Gastrocnemius medialis (tissue), 4 donors: Measurements from ENCODE around the gene PPARG.

Experiments
- CTCF ChIP-seq, 5 experiments: fragments of 450-650 bp in 3 of 5; fragments of 200-600 bp in 2 of 5; sonication (generic) in 2 of 5; IDR thresholded peaks in 4 of 5; conservative IDR thresholded peaks in 1 of 5; 1 replicate in 4 of 5; 2 replicates in 1 of 5; pipeline ENCODE4 v1.5.1; 2016 to 2019; ENCODE audit warnings: antibody characterized with exemption in 5 of 5, mild to moderate bottlenecking in 3 of 5, moderate library complexity in 3 of 5
- POLR2A ChIP-seq, 2 donors: fragments of 450-650 bp; IDR thresholded peaks; one replicate each; pipeline ENCODE4 v1.6.1; 2017; ENCODE audit warnings: antibody characterized with exemption in 2 of 2, mild to moderate bottlenecking in 2 of 2, moderate library complexity in 2 of 2

GRCh38 chr3:12286504-12286903 lies 2.4 kb upstream of the PPARG start:
- no peak for TF ChIP-seq CTCF (IDR thresholded peaks at IDR 0.05 in 4 of 5, conservative IDR thresholded peaks at IDR 0.05 in 1 of 5)
- TF ChIP-seq POLR2A (IDR thresholded peaks at IDR 0.05) = no peak
